ENCODE results near the gene PDCL2. TPM values are rescaled to one million over a fixed set of nuclear protein-coding genes. Genes with fewer than 3 reads are reported as not detected.

Gene PDCL2
- total RNA-seq, 3 donors from 2014 or later (not counting 1 experiment from before 2014, with no cell fraction given), result not detected

GRCh38 chr4:55524844-55525571 is 67.0 kb downstream of the PDCL2 start:
- Histone ChIP-seq H3K36me3 (ENCODE audit: control insufficient read depth, insufficient read depth, low read length) (no peaks in the 10 kb centered on the region), H3K27me3 (ENCODE audit: control insufficient read depth, insufficient read depth, low read length) (no peaks in the 10 kb centered on the region), H3K27ac (ENCODE audit: low read length) (no peak overlapping the region), H3K9me3 (ENCODE audit: control insufficient read depth, insufficient read depth, low read length) (no peaks in the 10 kb centered on the region), H3K4me3 (ENCODE audit: low read length) (no peak overlapping the region), H3K4me1 (ENCODE audit: control insufficient read depth, insufficient read depth, low read length) (no peaks in the 10 kb centered on the region)
- intact Hi-C loops (cut with micrococcal nuclease), result no loop called here
- no peak overlapping the region for H3K27ac Mint-ChIP-seq
- ATAC-seq (no peak), DNase-seq (no peak)
- 100% methylated on average over 3 of the region's 4 CpGs for WGBS (ENCODE audit: insufficient coverage)
- H3K4me3 Mint-ChIP-seq, result no peak overlapping the region
- no peaks in the 10 kb centered on the region for H3K36me3 Mint-ChIP-seq
- no peaks in the 10 kb centered on the region for H3K9me3 Mint-ChIP-seq
- H3K4me1 Mint-ChIP-seq, result peaks cover 11 to 14% of the 10 kb centered on the region in 2 donors
- H3K27me3 Mint-ChIP-seq (ENCODE audit: low read depth in 2 of 2), result no peaks in the 10 kb centered on the region
- TF ChIP-seq, protein P1, sequence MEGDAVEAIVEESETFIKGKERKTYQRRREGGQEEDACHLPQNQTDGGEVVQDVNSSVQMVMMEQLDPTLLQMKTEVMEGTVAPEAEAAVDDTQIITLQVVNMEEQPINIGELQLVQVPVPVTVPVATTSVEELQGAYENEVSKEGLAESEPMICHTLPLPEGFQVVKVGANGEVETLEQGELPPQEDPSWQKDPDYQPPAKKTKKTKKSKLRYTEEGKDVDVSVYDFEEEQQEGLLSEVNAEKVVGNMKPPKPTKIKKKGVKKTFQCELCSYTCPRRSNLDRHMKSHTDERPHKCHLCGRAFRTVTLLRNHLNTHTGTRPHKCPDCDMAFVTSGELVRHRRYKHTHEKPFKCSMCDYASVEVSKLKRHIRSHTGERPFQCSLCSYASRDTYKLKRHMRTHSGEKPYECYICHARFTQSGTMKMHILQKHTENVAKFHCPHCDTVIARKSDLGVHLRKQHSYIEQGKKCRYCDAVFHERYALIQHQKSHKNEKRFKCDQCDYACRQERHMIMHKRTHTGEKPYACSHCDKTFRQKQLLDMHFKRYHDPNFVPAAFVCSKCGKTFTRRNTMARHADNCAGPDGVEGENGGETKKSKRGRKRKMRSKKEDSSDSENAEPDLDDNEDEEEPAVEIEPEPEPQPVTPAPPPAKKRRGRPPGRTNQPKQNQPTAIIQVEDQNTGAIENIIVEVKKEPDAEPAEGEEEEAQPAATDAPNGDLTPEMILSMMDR (IDR thresholded peaks at IDR 0.05), result no peak

DNA sequence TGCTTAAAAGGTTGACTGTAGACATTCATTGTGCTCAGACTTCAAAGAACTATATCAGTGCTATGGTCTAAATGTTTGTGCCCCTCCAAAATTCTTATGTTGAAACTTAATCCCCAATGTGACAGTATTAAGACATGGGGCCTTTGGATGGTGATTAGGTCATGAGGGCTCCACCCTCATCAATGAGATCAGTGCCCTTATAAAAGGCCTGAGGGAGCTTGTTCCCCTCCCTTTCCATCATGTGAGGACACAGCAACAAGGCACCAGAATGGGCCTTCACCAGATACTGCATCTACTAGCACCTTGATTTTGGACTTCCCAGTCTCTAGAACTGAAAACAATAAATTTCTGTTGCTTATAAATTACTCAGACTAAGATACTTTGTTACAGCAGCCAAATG is 73.6 kb downstream of the PDCL2 start:
- Mint-ChIP-seq H3K4me3 (no peak overlapping the region), H3K27ac (no peak overlapping the region), H3K27me3 (ENCODE audit: low read depth in 2 of 2) (no peaks in the 10 kb centered on the region), H3K36me3 (no peaks in the 10 kb centered on the region), H3K4me1 (peaks cover 7 to 17% of the 10 kb centered on the region in 2 donors), H3K9me3 (no peaks in the 10 kb centered on the region)
- Histone ChIP-seq H3K27me3 (ENCODE audit: control insufficient read depth, insufficient read depth, low read length) (no peaks in the 10 kb centered on the region), H3K4me1 (ENCODE audit: control insufficient read depth, insufficient read depth, low read length) (no peaks in the 10 kb centered on the region), H3K36me3 (ENCODE audit: control insufficient read depth, insufficient read depth, low read length) (no peaks in the 10 kb centered on the region), H3K9me3 (ENCODE audit: control insufficient read depth, insufficient read depth, low read length) (peaks cover 4% of the 10 kb centered on the region), H3K27ac (ENCODE audit: low read length) (no peak overlapping the region), H3K4me3 (ENCODE audit: low read length) (no peak overlapping the region)
- intact Hi-C loops (cut with micrococcal nuclease), result no loop called here
- no peak for DNase-seq
- ATAC-seq, result no peak
- TF ChIP-seq, protein P1 (IDR thresholded peaks at IDR 0.05), result no peak

DNA sequence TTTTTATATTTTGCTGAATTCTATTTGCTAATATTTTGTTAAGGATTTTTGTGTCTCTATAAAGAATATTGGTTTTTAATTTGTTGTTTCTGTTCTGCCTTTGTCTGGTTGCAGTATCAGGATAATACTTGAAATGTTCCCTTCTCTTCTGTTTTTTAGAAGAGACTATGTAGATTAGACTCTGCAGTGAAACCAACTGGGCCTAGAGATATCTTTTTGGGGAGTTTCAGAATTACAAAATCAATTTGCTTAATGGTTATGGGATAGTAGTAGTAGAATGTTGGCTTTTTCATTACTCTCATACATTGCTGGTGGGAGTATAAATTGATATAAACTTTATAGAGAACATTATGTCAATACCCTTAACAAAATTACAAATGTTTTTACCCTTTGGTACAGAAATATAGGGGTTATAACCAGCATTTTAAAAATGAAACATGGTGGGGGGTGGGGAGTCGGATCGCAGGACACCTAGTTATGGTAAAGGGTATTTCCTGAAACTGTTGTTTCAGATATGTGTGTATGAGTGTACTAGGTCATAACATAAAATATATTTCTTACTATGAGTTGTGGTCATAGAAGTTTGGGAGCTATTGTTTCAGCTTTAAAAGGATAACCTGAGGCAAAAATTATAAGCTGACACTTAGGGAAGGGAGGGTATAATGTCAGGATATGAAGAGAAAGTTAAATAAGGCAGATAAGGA is 74.4 kb downstream of the PDCL2 start:
- peaks cover 7 to 16% of the 10 kb centered on the region in 2 donors for H3K4me1 Mint-ChIP-seq
- H3K9me3 Mint-ChIP-seq, result no peaks in the 10 kb centered on the region
- H3K4me3 Mint-ChIP-seq, result no peak overlapping the region
- ATAC-seq (no peak), DNase-seq (no peak)
- Histone ChIP-seq H3K4me3 (ENCODE audit: low read length) (no peak overlapping the region), H3K9me3 (ENCODE audit: control insufficient read depth, insufficient read depth, low read length) (peaks cover 4% of the 10 kb centered on the region), H3K27me3 (ENCODE audit: control insufficient read depth, insufficient read depth, low read length) (no peaks in the 10 kb centered on the region), H3K4me1 (ENCODE audit: control insufficient read depth, insufficient read depth, low read length) (no peaks in the 10 kb centered on the region), H3K27ac (ENCODE audit: low read length) (no peak overlapping the region), H3K36me3 (ENCODE audit: control insufficient read depth, insufficient read depth, low read length) (no peaks in the 10 kb centered on the region)
- no peaks in the 10 kb centered on the region for H3K36me3 Mint-ChIP-seq
- intact Hi-C loops (cut with micrococcal nuclease), result no loop called here
- no peak overlapping the region for H3K27ac Mint-ChIP-seq
- TF ChIP-seq, protein P1 (IDR thresholded peaks at IDR 0.05), result no peak
- 82% methylated on average over 2 of the region's 2 CpGs for WGBS (ENCODE audit: insufficient coverage)
- H3K27me3 Mint-ChIP-seq (ENCODE audit: low read depth in 2 of 2), result no peaks in the 10 kb centered on the region

Data from natural killer cell (primary cell).